ENCODE results near the gene UBLCP1. TPM values are rescaled to one million over a fixed set of nuclear protein-coding genes. Genes with fewer than 3 reads are reported as not detected.

UBLCP1 gene
- total RNA-seq, 2 donors from 2014 or later: 17.0 to 22.8 TPM

- intact Hi-C loops (cut with DNase I): no loop called here
Measured at GRCh38 chr5:159313197-159313596, 50.1 kb downstream of the UBLCP1 start.

GRCh38 chr5:159316519-159317383, 53.7 kb downstream of the UBLCP1 start:
- H3K4me3 ChIP-seq: no peak overlapping the region
- no peaks in the 10 kb centered on the region for H3K4me1 ChIP-seq (replicated peaks)
- intact Hi-C loops (cut with DNase I): no loop called here
- no peaks in the 10 kb centered on the region for H3K27me3 ChIP-seq (replicated peaks; ENCODE audit: insufficient read depth)
- H3K27ac ChIP-seq: no peak overlapping the region
- peak; percentile 21 for DNase-seq (ENCODE audit: low spot score)
- H3K36me3 ChIP-seq: no peaks in the 10 kb centered on the region
- H3K9me3 ChIP-seq: no peaks in the 10 kb centered on the region
- WGBS: 79% methylated on average over 9 of the region's 9 CpGs
- TF ChIP-seq POLR2AphosphoS5 (IDR thresholded peaks at IDR 0.05) (no peak), CTCF (IDR thresholded peaks at IDR 0.05) (peak in 3 of 4 experiments; percentile 42 to 49 (median 47)), POLR2A (IDR thresholded peaks at IDR 0.05) (no peak)

More at GRCh38 chr5:159313197-159313596, 50.1 kb downstream of the UBLCP1 start:
- H3K27me3 ChIP-seq (replicated peaks; ENCODE audit: insufficient read depth): no peaks in the 10 kb centered on the region
- H3K4me3 ChIP-seq: no peak overlapping the region
- WGBS: 94% methylated on average over 2 of the region's 2 CpGs
- H3K4me1 ChIP-seq (replicated peaks): no peaks in the 10 kb centered on the region
- no peak for DNase-seq (ENCODE audit: low spot score)
- no peaks in the 10 kb centered on the region for H3K9me3 ChIP-seq
- no peak overlapping the region for H3K27ac ChIP-seq
- no peaks in the 10 kb centered on the region for H3K36me3 ChIP-seq
- no peak for TF ChIP-seq POLR2AphosphoS5 (IDR thresholded peaks at IDR 0.05)
- TF ChIP-seq CTCF (IDR thresholded peaks at IDR 0.05): no peak
- no peak for TF ChIP-seq POLR2A (IDR thresholded peaks at IDR 0.05)

GRCh38 chr5:159317849-159318248, 54.8 kb downstream of the UBLCP1 start:
- Histone ChIP-seq H3K36me3 (no peaks in the 10 kb centered on the region), H3K27ac (no peak overlapping the region), H3K4me1 (replicated peaks) (no peaks in the 10 kb centered on the region), H3K9me3 (no peaks in the 10 kb centered on the region), H3K27me3 (replicated peaks; ENCODE audit: insufficient read depth) (no peaks in the 10 kb centered on the region), H3K4me3 (no peak overlapping the region)
- DNase-seq (ENCODE audit: low spot score): no peak
- WGBS: 65% methylated on average over 2 of the region's 2 CpGs
- no peak for TF ChIP-seq CTCF (IDR thresholded peaks at IDR 0.05)
- no peak for TF ChIP-seq POLR2A (IDR thresholded peaks at IDR 0.05)
- TF ChIP-seq POLR2AphosphoS5 (IDR thresholded peaks at IDR 0.05): no peak
- intact Hi-C loops (cut with DNase I): no loop called here

GRCh38 chr5:159318448-159318847, 55.4 kb downstream of the UBLCP1 start:
- 81% methylated on average over 4 of the region's 4 CpGs for WGBS
- intact Hi-C loops (cut with DNase I): no loop called here
- H3K27ac ChIP-seq: no peak overlapping the region
- H3K27me3 ChIP-seq (replicated peaks; ENCODE audit: insufficient read depth): no peaks in the 10 kb centered on the region
- no peaks in the 10 kb centered on the region for H3K9me3 ChIP-seq
- no peak for DNase-seq (ENCODE audit: low spot score)
- H3K4me1 ChIP-seq (replicated peaks): no peaks in the 10 kb centered on the region
- H3K36me3 ChIP-seq: no peaks in the 10 kb centered on the region
- no peak overlapping the region for H3K4me3 ChIP-seq
- TF ChIP-seq POLR2A (IDR thresholded peaks at IDR 0.05): no peak

- TF ChIP-seq CTCF (IDR thresholded peaks at IDR 0.05) (no peak), POLR2A (IDR thresholded peaks at IDR 0.05) (no peak), POLR2AphosphoS5 (IDR thresholded peaks at IDR 0.05) (no peak)
- no peak overlapping the region for H3K4me3 ChIP-seq
- H3K27me3 ChIP-seq (replicated peaks; ENCODE audit: insufficient read depth): no peaks in the 10 kb centered on the region
- no peaks in the 10 kb centered on the region for H3K4me1 ChIP-seq (replicated peaks)
- WGBS: 84% methylated on average over 3 of the region's 3 CpGs
- no peak for DNase-seq (ENCODE audit: low spot score)
- H3K36me3 ChIP-seq: no peaks in the 10 kb centered on the region
- no peaks in the 10 kb centered on the region for H3K9me3 ChIP-seq
- H3K27ac ChIP-seq: no peak overlapping the region
- intact Hi-C loops (cut with DNase I): no loop called here
Measured at GRCh38 chr5:159319363-159319762, 56.3 kb downstream of the UBLCP1 start.
